GF-D8 (cell line): Measurements from ENCODE around the gene COA1.
"Not testable (repeated sequence)": the region's sequence is repeated elsewhere in the genome, so short reads cannot be mapped to it uniquely, and the experiment has no call there.

Experiments
- DNase-seq: peaks from one replicate; lab custom pipeline; 2025; lab: John Stamatoyannopoulos, UW

The COA1 gene

DNA sequence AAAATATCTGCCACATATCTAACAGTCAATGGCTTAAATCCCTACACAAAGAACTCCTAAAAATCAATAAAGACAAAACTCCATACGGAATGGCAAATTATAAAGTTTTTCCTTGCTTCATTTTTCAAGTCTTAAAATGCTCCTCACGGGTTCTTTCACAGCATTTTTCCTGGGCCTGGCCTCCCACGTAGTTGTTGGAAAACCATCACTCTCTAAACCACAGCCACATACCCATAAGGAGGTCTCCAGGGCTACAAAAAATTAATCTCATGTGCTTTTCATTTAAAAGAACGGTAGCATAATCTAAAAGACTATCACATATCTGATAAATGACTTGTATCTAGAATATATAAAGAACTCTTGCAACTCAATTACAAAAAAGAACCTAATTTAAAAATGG lies 2.9 kb downstream of the COA1 start:
- DNase-seq = no peak

DNA sequence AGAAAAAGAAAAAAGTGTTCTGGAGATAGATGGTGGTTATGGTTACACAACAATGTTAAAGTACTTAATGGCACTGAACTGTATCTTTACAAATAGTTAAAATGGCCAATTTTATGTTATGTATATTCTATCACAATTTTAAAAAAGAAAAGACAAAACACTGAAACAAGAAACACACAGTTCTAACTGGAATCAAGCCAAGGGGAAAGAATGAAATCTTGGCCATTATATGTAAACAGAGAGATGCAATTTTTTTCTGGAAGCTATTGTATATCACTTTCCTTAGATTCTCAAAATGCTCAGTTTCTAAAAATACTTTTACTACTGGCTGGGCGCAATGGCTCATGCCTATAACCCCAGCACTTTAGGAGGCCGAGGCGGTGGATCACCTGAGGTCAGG lies 4.1 kb downstream of the COA1 start:
- no peak for DNase-seq

DNA sequence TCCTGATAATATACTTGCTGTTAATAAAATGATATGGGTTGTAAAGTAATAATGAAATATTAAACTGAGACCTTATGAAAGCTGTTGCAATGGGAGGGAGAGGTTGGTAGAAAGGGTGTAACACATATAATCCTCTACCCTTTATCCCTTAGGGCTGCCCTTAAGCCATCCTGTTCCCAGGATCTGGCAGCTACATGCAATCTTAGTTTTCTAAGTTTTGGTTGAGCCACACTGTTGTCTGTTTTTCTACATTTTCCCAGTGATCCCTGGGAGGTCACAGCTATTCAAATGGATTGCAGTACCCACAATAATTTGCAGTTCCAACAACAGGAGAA lies 6.3 kb downstream of the COA1 start:
- DNase-seq = no peak

DNA sequence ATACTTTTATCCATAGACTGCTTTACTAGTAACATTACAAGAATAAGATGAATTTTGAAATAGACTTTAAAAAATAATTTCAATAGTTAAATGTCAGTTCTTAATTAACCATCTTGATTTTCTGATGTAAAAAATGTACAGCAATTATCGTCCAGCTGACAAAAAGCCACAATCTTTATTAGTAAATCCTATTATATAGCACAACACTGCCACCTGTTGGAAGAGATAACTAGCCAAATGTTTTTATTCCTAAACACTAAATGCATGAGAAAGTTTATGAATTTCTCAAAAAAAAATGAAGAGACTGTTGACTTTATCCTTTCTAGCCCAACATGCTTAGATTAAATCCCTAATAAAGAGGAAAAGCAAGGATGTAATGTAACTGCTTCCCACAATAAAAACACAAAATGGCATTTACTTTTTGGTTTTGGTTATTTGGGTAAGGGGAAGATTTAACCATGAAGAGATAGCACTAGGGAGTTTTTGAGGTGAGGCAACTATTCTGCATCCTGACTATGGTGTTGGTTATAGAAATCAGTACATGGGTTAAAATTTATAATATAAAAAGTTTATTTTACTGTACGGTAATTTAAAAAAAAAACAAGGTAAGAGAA lies 8.0 kb downstream of the COA1 start:
- peak; percentile 33 for DNase-seq

DNA sequence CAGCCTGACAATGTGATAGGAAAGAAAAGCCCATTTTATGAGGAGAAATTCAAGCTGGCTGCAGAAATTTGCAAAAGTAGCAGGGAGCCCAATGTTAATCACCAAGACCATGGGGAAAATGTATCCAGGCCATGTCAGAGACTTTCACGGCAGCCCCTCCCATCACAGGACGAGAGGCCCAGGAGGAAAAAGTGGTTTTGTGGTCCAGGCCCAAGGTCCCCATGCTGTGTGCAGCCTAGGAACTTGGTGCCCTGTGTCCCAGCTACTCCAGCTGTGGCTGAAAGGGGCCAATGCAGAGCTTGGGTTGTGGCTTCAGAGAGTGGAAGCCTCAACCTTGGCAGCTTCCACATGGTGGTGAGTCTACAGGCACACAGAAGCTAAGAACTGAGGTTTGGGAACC lies 12.7 kb downstream of the COA1 start:
- DNase-seq = no peak

DNA sequence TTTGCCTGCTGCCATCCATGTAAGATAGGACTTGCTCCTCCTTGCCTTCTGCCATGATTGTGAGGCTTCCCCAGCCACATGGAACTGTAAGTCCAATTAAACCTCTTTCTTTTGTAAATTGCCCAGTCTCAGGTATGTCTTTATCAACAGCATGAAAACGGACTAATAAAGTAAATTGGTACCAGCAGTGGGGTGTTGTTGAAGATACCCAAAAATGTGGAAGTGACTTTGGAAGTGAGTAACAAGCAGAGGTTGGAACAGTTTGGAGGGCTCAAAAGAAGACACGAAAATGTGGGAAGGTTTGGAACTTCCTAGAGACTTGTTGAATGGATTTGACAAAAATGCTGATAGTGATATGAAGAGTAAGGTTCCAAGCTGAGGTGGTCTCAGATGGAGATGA lies 13.4 kb downstream of the COA1 start:
- DNase-seq = not testable (repeated sequence)

DNA sequence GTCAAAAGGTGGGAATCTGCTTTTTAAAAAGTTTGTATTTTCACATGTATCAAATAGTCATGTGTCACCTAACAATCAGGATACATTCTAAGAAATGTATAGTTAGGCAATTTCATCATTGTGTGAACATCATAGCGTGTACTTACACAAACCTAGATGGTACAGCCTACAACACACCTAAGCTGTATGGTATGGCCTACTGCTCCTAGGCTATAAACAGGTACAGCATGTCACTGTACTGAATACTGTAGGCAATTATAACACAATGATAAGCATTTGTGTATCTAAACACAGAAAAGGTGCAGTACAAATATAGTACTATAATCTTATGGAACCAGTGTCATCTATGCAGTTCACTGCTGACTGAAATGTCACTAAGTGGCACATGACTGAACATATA lies 17.8 kb downstream of the COA1 start:
- no peak for DNase-seq

DNA sequence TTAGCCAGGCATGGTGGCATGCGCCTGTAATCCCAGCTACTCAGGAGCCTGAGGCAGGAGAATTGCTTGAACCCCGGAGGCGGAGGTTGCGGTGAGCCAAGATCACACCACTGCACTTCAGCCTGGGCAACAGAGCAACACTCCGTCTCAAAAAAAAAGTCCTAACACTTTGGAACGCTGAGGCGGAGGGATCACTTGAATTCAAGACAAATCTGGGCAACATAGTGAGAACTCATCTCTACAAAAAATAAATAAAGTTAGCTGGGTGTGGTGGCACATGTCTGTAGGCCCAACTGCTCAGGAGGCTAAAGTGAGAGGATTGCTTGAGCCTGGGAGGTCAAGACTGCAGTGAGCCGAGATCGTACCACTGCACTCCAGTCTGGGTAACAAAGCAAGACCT lies 21.3 kb downstream of the COA1 start:
- not testable (repeated sequence) for DNase-seq

DNA sequence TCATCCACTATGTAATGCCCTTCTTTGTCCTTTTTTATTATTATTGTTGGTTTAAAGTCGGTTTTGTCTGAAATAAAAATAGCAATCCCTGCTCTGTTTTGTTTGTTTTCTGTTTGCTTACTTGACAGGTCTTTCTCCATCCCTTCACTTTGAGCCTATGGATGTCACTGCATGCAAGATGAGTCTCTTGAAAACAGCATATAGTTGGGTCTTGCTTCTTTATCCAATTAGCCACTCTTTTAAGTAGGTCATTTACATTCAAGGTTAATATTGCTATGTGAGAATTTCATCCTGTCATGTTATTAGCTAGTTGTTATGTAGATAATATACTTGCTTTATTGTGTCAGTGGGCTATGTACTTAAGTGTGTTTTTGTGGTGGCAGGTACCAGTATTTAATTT lies 25.8 kb downstream of the COA1 start:
- no peak for DNase-seq

DNA sequence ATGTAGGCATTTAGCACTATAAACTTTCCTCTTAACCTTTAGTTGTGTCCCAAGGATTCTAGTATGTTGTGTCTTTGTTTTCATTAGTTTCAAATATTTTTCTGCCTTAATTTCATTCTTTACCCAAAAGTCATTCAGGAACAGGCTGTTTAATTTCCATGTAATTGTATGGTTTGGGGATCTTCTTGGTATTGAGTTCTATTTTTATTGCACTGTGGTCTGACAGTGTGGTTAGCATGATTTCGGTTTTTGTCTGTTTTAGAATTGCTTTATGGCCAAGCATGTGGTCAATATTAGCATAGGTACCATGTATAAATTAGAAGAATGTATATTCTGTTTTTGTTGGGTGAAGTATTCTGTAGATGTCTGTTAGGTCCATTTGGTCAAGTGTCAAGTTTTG lies 26.3 kb downstream of the COA1 start:
- DNase-seq = no peak

DNA sequence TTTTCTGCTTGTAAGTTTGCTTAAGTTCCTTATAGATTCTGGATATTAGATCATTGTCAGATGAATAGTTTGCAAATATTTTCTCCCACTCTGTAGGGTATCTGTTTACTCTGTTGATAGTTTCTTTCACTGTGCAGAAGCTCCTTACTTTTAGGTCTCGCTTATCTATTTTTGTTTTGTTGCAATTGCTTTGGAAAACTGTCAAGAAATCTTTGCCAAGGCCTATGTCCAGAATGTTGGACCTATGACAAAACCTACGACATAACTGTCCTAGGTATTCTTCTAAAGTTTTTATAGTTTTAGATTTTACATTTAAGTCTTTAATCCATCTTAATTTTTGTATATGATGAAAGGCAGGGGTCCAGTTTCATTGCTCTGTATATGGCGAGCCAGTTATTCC lies 27.4 kb downstream of the COA1 start:
- no peak for DNase-seq

DNA sequence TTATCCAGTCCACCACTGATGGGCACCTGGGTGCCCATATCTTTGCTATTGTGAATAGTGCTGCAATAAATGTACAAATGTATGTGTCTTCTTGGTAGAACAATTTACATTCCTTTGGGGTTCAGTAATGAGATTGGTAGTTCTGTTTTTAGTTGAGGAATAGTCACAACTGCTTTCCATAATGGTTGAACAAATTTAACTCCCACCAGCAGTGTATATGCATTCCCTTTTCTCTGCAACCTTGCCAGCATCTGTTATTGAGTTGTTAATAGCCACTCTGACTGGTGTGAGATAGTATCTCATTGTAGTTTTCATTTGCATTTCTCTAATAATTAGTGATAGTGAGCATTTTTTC lies 27.8 kb downstream of the COA1 start:
- no peak for DNase-seq

DNA sequence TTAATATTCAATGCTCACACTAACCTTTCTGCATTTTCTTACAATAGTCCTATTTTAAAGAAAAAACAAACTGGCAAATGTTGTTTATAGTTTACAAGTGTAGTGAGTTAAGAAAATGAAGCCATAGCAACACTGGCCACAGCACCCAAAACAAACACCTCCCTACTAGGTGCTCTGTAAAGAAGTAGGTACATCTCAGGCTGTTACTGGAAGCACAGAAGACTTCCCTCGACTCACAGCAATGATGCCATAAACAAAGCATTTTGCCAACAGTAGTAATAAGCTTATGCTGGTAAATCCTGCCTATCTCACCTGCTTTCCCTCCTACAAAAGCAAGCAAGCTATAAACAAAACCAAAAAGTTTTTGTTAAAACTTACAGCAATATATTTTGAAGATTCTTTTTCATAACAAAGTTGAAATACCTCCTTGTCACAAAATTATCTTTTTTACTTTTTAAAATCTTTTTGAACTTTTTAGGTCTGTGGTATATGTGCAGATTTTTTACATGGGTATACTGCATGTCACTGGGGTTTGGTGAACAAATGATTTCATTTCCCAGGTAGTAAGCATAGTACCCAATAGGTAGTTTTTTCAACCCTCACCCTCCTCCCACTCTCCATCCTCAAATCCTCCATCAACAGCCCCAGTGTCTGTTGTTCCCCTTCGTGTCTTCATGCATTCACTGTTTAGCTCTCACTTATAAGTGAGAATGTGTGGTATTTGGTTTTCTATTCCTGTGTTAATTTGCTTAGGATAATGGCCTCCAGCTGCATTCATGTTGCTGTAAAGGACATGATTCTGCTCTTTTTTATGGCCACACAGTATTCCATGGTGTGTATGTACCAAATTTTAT lies 28.4 kb downstream of the COA1 start:
- no peak for DNase-seq

DNA sequence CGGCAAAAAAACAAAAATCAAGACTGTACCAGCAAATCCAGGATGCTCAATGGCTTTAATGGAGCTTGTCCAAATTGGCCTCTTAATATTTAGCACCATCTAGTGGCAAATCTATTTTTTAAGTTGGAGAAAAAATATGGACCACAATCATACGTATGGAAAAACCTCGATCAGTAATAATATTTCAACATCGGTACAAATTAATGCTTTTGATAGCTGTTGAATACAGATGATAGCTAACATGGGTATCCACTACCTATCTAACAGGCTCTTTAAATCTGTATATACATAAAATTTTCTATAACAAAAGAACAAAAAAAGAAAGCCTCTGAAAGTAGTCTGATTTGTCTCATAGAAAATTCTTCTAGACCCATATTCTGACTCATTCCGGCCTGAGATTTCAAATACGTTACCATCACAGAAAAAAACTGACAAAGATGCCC lies 29.2 kb downstream of the COA1 start:
- DNase-seq = peak; percentile 47

DNA sequence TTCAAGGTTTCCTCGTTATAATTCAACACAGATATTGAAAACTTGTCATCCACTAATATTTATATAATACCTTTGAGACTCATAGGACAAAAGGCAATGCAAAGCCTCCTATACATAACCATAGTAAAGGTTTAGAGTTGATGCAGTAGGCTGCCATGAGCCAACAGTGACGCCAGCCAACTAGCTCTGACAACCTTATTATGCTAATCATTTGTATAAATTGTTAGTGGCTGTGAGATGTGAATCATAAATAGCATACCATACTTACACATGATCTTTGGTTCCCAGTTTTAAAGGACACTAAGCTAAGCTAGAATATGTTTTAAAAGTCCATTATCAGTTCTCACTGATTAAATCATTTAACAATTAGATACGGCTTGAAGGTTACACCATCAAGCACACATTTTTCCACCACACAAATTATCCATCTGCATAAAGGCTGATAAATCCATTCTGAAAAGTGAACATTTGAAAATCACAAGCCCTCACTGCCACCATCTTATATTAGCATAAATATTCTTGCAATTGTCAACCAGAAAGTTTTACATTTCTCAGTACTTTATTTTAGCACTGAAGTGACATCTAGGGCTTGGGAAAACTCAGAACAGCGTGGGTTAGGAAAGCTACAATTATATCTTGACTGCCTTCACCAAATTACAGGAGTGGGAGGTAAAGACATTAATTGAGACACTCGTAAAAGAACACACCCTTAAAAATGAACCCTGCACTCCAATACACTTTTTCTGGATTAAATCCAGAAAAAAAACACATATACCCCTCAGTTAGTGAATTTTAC lies 30.7 kb downstream of the COA1 start:
- DNase-seq = no peak

DNA sequence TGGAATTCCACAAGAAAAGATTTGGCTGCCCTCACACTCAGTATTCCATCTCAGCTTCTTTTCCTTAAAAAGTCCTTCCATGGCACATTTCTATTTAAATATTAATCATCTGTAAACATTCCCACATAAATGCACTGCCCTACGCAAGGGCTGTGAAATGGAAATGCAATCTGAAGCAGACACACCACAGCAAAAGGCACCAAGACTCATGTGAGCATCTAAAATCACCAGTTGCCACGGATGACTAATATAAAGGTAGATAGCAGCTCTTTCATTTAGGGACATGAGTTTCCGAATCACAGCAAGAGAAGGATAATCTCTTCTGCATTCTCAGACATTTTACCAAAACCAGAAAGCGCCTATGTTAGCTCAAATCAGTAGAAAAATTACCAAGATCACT lies 31.6 kb downstream of the COA1 start:
- DNase-seq = no peak

DNA sequence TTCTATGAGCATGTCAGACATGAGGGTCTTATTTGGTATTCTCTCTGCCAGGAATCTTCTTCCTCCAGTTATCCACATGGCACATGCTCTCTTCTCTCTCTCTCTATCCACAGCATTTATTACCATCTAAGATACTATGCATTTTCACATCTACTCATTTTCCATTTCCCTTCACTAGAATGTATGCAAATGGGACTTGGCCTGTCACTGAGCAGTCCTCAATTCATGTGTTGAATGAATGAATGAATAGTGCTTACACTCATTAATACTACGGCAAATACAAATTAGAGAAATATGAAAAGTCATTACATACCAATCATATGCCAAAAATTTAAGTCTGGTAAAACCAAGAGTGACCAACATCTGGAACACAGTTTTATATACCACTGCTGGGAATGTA lies 34.0 kb downstream of the COA1 start:
- no peak for DNase-seq

DNA sequence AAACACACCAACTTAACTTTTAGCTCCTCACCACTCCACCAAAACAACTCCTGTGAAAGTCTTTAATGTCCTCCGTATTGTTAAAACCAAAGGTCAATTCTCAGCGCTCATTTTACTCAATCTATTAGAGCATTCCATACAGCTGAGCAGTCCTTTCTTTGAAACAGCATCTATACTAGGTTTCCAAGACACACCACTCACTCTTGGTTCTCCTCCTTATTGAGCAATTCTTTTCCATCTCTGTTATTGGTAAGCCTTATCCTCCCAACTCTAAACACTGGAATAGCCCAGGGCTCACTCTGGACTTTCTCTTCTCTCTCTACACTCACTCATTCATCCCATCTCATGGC lies 34.9 kb downstream of the COA1 start:
- DNase-seq = no peak

DNA sequence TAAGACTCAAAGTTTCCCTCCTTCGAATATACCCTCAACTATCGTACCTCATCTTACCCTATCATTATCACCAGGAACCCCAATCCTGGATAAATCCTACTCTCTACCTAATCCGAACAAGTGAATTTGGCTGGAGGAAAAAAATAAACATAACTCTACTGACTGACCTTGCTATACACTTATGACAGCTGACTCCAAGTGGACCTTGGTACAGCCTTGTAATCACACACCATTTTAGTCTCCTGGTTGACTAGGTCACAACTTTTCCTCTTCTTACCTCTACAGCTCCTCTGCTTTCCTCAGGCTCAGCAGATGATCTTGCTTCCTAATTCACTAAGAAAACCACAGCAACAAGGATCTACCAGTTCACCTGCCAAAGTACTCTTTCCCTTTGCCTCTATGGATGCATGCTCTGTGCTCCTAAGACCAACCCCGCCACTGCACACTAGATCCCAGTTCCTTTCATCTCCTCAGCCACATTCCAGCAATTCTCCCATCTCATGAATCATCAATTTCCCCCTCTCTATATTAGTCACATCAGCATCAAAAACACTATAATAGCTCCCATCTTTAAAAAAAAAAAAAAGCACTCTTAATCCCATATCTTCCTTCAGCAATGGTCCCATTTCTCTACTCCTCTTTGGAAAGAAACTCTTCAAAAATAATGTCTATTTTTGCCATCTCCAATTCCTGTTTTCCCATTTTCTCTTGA lies 35.5 kb downstream of the COA1 start:
- no peak for DNase-seq

DNA sequence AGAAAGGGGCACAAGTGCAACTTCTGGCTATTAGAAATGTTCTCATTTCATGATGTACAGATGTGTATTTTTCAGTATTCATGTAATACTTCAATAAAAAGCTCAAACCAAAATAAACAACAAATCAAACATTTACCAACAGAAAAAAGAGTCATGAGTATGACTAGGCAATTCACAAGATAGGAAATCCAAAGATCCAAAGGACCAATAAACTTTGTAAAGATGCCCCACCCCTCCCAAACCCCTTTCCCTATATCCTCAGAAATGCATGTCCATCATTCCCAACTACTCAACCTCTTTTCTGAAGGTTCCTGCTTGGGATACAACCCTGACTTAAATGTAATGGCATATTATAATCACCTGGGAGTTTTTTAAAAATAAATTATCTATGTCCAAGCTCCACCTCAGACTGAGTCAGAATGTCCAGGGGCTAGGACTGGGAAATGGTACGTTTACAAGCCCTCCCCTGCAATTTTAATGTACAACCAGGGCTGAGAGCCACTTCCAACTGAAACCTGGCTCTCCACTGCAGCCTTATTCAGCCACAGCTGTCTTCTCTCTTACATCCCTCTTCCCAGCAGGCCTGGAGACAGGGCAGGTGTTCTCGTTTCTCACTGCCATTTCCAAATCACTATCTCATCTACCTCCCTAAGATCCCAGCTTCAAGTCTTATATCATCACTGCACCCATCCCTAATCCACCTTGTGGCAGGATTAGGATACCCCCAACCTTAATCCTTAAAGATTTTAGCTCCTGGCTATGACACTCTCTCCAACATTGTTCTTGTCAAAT lies 36.5 kb downstream of the COA1 start:
- DNase-seq = no peak

DNA sequence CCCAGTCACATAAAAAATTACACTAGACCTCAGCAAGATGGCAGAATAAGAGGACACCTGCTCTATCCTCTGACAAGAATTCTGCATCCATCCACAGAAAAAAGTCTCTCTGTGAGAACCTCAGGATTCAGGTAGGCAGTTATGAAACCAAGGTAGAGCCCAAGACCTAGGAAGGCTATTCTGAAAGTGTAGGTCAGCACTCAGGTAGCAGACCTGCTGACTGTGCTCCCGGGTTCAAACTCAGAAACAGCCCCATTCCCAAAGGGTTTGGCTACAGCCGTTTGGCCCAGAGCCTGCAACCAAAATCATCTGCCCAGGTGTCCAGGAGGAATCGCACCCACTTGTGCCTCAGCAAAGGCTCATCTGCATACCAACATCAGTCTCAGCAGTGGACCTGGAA lies 37.7 kb downstream of the COA1 start:
- DNase-seq = no peak

DNA sequence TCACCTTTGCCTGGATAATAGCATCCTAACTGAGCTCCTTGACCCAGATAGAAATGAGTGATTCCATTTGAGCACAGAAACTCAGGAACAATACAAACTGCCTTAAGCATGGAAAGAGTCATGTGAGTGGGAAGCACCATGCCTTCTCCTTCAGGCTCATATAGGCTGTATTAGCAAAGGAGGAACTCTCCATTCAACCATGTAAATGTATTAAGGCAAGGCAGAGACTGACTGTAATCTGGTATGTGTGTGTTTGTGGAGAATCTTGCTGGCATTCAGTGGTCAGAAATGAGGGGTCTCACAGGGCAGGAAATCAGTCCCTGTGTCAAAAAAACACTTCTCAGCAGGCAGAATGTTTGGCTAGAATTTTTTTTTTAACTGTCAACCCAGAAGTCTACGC lies 40.2 kb downstream of the COA1 start:
- DNase-seq = no peak
